DMS79 (cell line): ENCODE results near the gene CXCR3.
A peak's percentile ranks its signal among the peaks of the same experiment; 100 is the strongest.
"Not testable (repeated sequence)": the region's sequence is repeated elsewhere in the genome, so short reads cannot be mapped to it uniquely, and the experiment has no call there.

ENCODE experiments used
- DNase-seq: peaks from one replicate; lab custom pipeline; 2025; lab: John Stamatoyannopoulos, UW

CXCR3 gene

DNA sequence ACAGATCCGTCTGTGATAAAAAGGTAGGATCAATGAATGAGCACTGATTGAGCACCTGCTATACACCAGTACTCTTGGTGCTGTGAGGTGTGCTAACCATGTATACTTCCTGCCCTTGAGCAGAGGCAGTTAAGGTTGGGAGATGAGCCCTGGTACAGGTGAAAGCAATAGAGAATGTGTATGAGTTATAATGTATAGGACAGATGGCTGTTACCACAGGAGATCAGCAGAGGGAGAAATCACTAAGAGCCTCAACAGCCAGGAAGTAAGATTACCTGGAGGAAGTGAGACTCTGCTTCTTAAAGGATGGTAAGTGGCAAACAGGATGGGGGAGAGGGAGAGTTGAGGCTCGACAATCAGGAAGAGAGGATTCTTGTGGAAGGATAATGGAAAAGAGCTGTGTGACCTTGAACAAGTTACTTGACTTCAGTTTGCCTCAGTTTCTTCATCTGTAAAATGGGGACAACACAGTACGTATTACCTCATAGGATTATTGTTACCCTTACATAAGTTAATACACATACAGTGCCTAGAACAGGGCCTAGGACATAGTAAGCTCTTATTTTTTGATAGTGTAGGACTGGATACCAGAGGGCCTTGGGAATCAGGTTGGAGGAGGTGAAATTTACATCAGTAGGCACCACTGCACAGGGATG, 9.1 kb downstream of the CXCR3 start:
- no peak for DNase-seq

DNA sequence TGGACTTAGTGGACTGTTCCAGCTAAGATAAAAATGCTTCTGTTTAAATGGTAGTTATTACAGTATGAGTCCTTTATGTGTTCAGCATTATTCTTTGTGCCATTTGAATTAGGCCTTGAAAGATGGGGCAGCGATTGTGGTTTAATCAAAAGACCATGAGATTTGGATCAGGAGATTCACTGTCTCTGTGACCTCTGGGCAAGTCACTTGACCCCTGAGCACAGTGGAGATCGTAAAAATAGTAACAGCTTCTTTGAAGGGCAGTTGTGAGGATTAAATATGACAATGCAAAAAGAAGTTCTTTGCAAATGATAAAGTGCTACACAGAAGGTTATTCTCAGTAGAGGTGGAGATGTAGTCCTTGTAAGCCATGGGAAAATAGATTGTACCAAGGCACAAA, 10.8 kb downstream of the CXCR3 start:
- no peak for DNase-seq

DNA sequence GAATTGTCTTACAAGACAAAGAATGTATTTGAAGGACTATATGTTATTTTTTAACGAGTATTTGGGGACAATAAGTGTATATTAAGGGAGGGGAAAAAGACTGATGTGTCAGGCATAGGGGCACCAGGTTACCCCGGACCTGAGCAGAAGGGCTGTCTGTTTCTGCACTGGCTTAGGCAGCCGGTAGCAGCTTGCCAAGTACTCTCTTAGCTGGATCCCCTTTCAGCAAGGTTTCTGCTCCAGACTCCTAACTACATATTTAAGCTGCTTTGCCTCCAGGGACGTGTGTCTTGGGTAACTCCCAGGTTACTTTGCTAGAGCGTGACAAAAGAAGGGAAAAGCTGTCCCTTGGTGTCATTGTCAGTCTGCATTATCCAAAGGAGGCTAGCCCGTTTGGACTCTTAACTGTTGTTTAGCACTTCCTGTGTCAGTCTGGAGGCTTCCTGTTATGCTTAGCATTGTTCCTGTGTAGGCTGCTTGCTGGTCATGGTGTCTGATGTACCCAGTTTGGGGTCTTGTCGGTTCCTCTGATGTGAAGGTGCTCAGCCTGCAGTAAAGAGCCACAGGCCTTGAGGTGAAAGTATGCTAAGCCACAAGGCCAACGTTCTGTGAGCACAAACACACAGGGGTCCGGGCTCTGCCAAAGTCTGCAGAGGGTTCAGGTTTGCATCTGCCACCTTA, 11.6 kb downstream of the CXCR3 start:
- no peak for DNase-seq

DNA sequence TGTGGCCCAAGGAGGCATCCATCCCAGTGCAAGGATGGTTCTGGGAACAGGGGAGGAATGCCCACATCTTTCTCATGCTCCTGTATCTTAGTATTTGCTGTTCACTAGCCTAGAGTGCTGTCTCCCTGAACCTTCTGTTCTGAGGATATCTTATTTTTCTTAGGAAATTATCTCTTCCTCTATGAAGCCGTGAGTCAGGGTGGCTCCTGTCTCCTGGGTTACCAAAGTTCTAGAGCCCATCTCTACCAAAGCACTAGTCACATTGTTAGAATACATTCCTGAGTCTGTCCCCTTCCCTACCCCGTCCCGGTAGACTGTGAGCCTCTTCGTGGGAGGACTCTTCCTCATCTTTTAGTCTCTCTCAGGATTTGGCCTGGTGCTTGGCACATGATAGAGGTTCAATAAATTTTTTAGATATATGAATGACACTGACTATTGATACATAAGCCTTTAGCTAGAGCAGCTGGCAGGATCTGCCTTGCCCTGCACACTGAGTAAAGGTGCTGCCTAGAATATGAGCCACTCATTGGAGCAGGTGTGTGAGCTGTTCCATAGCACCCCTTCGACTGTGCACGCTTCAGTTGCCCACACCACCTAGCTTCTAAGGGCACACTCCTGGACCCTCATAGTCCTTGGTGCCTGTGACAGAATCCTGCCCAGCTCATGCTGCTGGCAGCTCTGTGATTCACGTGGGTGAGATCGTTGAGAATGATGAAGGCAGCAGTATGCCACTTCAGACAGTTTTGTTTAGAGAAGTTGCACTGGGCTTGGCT, 13.3 kb downstream of the CXCR3 start:
- no peak for DNase-seq

DNA sequence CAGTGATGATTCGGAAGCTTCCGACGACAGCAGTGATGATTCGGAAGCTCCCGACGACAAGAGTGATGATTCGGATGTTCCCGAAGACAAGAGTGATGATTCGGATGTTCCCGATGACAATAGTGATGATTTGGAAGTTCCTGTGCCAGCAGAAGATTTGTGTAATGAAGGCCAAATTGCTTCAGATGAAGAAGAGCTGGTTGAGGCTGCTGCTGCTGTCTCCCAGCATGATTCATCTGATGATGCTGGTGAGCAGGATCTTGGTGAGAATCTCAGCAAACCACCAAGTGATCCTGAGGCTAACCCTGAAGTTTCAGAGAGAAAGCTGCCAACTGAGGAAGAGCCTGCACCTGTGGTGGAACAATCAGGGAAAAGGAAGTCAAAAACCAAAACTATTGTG, 14.2 kb downstream of the CXCR3 start:
- DNase-seq: no peak

DNA sequence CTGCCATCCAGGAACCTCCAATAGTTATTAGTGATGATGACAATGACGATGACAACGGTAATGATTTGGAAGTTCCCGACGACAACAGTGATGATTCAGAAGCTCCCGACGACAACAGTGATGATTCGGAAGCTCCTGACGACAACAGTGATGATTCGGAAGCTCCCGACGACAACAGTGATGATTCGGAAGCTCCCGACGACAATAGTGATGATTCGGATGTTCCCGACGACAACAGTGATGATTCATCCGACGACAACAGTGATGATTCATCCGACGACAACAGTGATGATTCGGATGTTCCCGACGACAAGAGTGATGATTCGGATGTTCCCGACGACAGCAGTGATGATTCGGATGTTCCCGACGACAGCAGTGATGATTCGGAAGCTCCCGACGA, 14.7 kb downstream of the CXCR3 start:
- no peak for DNase-seq

DNA sequence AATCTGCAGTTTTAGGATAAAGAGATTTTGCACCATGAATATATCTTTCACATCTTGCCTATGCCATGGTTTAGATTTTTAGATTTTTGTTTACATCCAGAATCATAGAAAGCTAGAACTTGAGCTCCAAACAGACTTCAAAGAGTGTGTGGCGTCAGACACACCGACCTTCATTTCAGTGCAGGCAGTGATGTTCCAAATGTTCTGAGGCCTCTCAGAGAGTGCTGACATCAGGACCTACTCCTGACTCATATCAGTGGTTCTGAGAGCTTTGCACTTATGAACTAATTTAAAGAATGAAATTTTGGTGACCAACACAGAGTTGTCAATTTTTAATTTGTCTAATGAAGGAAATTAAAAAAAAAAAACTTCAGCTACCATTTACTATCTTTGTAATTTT, 18.3 kb downstream of the CXCR3 start:
- DNase-seq: no peak

DNA sequence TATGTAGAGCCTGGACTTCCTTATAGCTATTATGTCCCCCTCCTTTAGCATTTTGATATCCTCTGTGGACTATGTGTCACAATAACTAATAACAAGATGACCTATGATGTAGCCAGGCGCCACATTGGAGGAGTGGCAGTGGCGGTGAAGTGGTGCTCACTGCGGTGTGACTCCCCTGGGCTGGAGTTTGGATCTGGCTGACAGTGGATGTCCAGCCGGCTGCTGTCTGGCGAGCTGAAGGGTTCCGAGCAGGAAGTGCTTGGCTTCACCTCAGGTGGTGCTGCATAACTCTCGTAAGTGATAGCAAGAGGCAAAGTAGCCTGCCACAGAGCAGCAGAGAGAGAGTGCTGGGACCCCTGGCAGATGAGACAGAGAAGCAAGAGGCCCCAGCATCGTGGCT, 25.1 kb downstream of the CXCR3 start:
- DNase-seq: not testable (repeated sequence)

DNA sequence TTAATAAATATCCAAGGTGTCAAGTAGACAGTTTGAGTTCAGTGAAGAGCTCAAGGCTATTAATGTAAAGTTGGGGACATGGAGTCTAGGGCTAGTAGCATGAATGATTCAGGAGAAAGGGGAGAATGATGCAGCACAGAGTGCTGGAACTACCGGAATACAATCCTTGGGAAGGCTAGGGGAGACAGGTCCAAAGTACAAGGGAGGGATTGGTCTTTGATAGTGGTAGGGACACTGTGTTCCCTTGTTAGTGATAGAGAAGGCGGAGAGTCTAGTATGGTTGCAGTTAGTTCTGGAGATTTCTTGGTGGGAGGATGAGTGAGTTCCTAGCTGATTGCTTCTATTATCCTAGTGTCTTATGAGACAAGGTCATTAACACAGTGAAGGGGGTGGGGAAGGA, 31.4 kb downstream of the CXCR3 start:
- no peak for DNase-seq

DNA sequence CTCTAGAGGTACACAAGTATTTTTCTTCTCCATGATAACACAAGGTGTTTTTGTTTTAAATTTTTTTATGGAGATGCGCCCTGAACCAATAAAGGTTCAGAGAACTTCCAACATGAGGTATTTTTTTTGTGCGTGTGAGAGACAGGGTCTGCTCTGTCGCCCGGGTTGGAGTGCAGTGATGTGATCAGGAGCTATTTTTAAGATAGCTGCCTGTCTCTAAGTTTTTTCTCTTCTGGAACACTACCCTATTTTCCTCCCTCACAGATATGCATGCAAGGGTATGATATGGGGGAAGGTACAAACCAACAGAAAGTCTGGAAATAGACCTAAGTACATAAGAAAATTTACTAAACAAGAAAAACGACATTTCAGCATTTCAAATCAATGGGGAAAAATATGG, 37.1 kb downstream of the CXCR3 start:
- DNase-seq: no peak

DNA sequence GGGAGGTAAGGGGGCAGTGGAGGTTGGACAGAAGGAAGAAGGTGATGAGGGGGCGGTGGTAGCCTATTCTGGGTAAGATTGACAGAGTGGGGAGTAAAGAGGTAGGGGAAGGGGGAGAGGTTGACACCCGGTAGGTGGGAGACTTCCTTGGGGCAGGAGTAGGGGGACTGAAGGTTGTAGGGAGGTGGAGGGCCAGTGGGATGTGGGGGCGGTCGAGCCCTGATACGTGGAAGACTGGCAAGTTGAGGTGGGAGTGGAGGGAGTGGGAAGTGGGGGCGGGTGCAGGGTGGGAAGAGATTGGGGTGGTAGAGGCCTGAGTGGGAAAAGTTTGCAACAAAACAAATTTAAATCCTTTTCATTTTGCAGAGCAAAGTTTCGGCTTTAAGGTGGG, 38.3 kb downstream of the CXCR3 start:
- no peak for DNase-seq

DNA sequence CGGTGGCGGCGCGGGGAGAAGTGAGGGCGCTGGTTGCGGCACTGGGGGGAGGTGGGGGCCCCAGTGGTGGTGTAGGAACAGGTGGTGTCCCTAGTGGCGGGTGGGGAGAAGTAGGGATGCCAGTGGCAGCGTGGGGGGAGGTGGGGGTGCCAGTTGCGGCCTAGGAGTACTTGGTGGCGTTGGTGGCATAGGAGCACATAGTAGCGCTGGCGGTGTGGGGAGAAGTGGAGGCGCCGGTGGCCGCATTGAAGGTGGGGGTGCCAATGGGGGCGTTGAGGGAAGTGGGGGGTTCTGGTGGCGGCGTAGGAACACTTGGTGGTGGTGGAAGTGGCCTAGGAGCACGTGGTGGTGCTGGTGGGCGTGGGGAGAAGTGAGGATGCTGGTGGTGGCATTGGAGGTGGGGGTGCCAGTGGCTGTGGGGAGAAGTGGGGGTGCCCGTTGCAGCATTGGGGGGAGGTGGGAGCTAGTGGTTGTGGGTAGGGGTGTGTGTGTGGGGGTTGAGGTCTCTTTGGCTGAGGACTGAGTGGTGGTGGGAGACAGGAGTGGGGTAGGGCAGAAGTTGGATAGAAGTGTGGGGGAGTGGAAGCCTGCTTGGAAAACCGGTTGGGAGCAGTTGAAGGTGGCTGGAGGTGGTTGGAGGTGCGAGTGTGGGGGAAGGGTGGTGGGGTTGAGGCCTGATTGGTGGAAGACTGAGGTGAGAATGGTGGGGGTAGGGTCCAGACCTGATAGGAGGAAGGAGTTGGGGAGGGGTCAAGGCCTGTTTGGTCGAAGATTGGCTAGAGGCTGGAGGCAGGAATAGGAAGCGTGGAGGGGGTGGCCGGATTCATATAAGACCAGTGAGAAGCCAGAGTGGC, 38.9 kb downstream of the CXCR3 start:
- DNase-seq: no peak

DNA sequence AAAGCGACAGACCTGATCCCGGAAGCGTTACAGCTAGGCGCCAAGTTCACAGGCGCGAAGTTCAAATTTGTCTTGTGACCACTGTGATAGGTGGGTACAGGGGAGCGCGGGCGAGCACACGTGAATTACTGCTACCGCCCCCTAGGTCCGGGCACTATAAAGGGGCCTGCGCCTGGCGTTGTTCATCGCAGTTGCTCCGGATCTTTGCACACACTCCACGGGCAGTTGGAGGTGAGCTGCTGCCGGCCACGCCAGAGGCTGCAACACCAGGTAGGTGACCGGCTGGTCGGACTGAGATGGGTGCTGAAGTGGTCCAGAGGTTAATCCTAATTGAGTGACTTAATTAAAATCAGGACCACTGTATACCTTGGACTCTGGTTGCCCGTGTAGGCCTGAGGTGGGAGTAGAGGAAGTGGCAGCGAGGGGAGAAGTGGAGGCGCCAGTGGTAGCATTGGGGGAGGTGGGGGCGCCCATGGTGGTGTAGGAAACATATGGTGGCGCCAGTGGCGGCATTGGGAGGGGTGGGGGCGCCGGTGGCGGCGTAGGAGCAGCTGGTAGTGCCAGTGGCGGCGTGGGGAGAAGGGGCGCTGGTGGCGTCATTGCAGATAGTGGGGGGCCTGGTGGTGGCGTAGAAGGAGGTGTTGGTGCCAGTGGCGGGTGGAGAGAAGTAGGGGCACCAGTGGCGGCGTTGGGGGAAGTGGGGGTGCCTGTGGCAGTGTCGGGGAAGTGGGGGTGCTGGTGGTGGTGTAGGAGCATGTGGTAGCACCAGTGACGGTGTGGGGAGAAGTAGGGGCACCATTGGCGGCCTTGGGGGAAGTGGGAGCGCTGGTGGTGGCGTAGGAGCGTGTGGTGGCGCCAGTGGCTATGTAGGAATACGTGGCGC, 39.8 kb downstream of the CXCR3 start, which contains the start of gene GCNA:
TSS of gene GCNA (plus strand) at position 185 of the 883 bp plus-strand sequence. CDS start 2,385 bp downstream, outside the sequence.
- DNase-seq: no peak

DNA sequence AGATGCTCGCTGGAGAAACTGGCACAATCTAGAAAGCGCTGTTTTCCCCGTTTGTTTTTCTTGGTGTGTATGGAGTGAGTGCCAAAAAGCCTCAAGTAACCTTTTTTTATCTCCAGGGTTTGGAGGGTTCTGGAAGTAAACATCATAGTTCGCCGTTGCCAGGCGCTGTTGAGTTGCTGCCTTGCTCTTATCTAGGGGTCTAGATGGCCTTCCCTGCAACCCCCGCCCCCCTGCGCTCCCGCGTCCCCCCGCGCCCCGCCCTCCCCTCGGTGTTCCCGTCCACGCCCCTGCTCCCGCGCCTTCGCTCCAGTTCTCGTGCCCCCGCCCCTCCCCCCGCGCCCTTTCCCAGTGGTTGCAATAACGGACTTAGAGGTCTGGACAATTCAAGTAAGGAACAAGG, 40.6 kb downstream of the CXCR3 start:
- DNase-seq: no peak

DNA sequence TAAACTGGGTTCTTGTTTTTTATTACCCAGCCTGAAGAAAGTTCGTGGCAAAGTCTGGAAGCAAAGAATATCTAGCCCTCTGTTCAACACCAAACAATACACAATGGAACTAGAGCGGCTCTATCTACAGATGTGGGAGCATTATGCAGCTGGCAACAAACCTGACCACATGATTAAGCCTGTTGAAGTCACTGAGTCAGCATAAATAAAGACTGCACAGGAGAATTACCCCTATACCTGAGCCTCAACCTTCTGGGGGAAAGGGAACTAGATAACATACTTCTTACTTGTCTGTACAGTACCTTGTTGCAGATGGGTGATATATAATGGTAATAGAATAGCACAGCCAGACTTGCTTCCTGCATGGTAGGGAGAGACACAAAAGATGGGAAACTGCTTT, 44.7 kb downstream of the CXCR3 start:
- DNase-seq: no peak

DNA sequence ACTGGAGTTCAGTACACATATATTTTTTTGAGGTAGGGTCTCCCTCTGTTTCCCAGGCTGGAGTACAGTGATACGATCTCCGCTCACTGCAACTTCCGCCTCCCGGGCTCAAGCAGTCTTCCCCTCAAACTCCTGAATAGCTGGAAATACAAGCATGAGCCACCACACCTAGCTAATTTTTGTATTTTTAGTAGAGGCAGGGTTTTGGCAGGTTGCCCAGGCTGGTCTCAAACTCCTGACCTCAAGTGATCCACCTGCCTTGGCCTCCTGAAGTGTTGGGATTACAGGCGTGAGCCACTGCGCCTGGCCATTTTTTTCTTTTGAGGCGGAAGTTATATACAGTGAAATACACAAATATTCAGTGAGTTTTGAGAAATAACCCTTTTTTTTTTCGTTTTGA, 46.9 kb downstream of the CXCR3 start:
- DNase-seq: peak; percentile 6
